Prostate gland (tissue), 2 donors: ENCODE results near the gene SLC2A5.

Experiments used
- CTCF ChIP-seq, 4 experiments: fragments of 200-600 bp in 2 of 4; fragments of 450-650 bp in 2 of 4; sonication (generic) in 2 of 4; IDR thresholded peaks; 1 replicate in 3 of 4; 2 replicates in 1 of 4; pipeline ENCODE4 v1.5.1; 2016 to 2019; ENCODE audit warnings: antibody characterized with exemption in 4 of 4, mild to moderate bottlenecking in 2 of 4, moderate library complexity in 2 of 4
- POLR2A ChIP-seq: fragments of 450-650 bp; IDR thresholded peaks from one replicate; pipeline ENCODE4 v1.6.1; 2016; ENCODE audit warnings: antibody characterized with exemption, mild to moderate bottlenecking
- POLR2AphosphoS5 ChIP-seq: sonication (generic); formaldehyde crosslinking; IDR thresholded peaks from one replicate; pipeline ENCODE4 v1.6.1; 2017; ENCODE audit warnings: antibody characterized with exemption

- TF ChIP-seq CTCF (IDR thresholded peaks at IDR 0.05): no peak
- no peak for TF ChIP-seq POLR2AphosphoS5
- TF ChIP-seq POLR2A: no peak
Measured at GRCh38 chr1:9086045-9086444, 16.6 kb upstream of the SLC2A5 start.
